A549 treated with ZK216348 at 1 μM for 4 hours (cell line): Measurements from ENCODE around the gene CFAP65. TPM values are rescaled to one million over a fixed set of nuclear protein-coding genes. Genes with fewer than 3 reads are reported as not detected.

ENCODE experiments used
- total RNA-seq: library from RNA; stranded (reverse); fragments of 200-300 nt; extraction: Qiagen RNA extraction; gene quantifications from 5 replicates; pipeline ENCODE4 v1.2.3, GENCODE V29; 2022; ENCODE audit warnings: low read depth

CFAP65 gene, protein sequence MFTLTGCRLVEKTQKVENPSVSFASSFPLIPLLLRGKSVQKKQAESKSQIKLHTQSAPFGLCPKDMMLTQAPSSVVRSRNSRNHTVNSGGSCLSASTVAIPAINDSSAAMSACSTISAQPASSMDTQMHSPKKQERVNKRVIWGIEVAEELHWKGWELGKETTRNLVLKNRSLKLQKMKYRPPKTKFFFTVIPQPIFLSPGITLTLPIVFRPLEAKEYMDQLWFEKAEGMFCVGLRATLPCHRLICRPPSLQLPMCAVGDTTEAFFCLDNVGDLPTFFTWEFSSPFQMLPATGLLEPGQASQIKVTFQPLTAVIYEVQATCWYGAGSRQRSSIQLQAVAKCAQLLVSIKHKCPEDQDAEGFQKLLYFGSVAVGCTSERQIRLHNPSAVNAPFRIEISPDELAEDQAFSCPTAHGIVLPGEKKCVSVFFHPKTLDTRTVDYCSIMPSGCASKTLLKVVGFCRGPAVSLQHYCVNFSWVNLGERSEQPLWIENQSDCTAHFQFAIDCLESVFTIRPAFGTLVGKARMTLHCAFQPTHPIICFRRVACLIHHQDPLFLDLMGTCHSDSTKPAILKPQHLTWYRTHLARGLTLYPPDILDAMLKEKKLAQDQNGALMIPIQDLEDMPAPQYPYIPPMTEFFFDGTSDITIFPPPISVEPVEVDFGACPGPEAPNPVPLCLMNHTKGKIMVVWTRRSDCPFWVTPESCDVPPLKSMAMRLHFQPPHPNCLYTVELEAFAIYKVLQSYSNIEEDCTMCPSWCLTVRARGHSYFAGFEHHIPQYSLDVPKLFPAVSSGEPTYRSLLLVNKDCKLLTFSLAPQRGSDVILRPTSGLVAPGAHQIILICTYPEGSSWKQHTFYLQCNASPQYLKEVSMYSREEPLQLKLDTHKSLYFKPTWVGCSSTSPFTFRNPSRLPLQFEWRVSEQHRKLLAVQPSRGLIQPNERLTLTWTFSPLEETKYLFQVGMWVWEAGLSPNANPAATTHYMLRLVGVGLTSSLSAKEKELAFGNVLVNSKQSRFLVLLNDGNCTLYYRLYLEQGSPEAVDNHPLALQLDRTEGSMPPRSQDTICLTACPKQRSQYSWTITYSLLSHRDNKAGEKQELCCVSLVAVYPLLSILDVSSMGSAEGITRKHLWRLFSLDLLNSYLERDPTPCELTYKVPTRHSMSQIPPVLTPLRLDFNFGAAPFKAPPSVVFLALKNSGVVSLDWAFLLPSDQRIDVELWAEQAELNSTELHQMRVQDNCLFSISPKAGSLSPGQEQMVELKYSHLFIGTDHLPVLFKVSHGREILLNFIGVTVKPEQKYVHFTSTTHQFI (N-terminal part only)
- total RNA-seq = 0.11 to 0.23 TPM (median 0.18 TPM) in 5 replicates

DNA sequence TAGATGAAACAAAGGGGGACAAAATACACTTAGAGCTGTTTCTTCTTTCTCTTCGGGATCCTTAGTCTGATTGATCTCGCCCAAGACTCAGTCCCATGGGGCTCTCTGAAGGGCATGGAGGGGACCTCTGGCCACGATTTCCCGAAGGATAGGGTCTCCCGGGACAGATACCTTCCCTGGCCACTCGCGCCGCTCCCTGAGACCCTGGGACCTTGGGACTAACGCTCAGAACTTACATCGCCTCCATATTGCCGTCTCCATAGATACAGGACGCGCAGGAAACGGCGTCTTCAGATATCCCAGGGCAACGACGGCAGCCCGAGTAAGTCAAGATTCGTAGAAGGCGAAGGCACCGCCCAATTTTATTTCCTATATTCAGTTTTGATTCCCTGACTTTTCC is at the start of gene CFAP65:
Gene CFAP65, minus strand, starts transcription at position 265 of the 400 bp plus-strand sequence. CDS start 2,468 bp downstream, outside the sequence.

DNA sequence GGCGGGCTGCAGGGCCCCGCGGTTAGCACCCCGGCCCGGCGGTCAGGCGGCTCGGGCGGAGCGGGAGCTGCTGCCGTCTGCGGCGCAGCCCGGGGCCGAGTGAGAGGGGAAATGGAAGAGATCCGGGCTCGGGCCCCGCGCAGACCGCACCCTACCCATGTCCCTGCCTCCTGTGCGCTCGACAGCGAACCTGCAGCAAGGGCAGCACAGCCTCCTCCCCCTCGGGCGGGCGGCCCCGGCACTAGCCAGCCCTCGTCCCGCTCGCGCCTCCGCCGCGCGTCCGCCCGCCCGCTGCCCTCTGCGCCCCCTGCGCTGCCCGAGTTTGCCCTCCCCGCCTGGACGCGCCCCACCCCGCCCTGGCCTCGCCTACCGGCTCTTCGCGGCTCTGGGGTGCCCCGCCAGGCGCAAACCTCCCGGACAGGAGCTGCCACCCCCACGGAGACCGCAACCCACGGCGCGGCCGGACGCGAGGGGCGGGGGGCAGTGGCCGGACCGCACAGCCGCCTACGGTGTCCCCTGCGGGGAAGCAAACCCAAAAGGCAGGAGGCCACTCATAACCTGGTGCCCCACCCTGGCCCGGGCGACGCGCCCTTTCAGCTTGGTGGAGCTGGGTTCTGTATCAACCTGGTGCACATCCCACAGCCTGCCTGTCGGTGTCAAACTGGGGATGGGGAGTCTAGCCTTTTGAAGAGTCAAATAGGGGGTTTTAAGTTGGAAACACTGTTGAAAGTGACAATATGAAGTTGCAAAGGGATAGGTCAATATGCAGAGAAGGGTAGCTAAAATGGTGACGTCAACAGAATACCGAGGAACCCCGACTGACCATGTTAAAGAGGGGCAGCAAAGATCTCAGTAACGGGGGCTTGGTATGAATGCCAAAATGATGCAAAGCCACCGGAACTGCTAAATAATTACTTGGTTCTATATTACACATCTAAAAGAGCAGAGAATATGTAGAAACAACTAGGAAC is 19.8 kb upstream of the CFAP65 start, which contains the start of gene IHH:
Gene IHH, minus strand, starts transcription at position 101 of the 971 bp plus-strand sequence. CDS start 454 bp downstream, outside the sequence.

DNA sequence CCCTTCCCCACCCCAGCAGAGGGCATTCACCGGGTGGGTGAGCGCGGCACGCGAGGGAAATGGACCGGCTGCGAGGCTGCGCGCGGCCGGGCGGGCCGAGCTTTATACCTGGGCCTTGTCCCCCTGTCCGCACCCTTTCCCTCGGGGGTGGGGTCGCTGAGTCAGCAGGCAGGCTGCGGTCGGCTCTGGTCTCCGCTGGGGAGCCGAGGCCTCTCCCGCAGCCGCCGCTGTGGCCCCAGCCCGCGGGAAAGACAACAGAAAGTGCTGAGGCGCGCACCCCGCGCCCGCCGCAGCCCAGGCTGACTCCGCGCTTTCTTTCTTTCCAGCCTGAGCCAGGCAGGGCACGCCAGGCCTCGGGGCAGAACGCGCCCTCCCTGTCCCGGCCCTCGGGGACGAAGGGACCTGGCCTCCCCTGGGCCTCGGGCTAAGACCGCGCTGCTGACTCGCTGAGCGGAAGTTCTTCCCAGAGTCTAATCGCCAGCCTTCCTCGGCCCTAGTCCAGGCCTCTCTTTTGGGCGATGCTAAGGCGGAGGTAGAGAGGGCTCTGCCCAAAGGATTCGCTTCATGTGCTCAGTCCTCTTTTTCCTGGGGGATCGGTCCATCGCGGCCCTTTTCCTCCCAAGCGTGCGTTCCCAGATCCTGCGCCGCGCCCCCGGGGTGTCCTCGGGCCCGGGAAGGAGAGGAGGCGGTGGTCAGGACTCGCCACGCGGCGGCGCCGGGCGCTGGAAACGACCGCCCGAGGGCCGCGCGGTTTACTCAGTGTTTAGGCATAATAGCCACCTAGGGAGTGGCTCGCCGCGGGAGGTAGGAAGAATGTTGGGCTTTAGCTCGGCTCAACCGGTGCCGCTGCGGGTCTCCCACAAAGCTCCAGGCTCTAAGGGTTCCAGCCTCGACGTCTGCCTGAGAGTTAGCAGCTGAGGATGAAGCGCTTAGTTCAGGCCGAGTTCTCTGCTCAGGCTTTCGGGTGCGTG is 47.7 kb downstream of the CFAP65 start, which contains the start of gene CRYBA2:
Gene CRYBA2, minus strand, starts transcription at position 78 of the 971 bp plus-strand sequence. CDS start 246 bp downstream, outside the sequence.

DNA sequence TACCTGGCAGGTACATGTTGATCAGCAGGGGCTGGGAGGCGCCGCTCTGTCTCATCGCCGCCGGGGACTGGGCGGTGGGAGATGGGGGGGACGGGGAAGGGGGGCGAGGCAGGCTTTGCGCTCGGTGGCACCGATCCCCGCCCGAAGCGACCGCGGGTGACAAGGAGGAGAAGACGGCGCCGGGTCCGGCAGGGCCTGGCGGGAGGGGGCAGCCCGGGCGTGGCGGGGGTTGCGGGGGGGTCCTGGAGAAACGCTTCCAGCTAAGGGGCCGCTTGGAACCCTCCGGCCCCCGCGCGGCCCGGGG is 56.3 kb downstream of the CFAP65 start, which contains the start of gene FEV:
Gene FEV, minus strand, starts transcription at position 164 of the 304 bp plus-strand sequence. Its CDS starts 109 bp downstream, at position 55.

DNA sequence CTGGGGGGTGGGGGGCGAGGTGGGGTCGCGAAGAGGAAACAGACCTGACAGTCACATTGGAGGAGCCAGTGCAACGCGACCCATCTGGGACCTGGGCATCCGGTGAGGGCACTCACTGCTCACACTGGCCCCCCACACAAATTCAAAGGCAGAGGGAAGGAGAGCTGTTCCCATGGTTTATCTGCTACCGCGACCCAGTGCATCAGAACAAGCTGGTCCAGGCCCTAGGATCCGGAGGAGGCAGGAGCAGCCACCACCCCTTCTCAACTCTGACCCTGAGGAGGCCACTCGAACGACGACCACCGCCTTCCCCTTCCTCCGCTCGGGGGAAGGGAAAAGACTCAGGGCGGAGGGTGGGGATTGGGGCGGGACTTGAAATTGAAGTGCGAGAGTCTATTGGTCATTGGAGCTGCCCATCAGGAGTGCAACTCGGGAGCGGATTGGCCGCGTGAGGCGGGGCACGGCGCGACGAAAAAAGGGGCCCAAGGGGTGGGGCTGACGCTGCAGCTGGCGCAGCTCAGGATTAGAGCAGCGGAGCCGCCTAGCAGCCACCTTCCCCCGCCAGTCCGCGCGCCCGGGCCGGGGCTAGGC is 82.1 kb downstream of the CFAP65 start, which contains the start of gene CDK5R2:
Gene CDK5R2, plus strand, starts transcription at position 526 of the 591 bp plus-strand sequence. CDS start 155 bp downstream, outside the sequence.

Other genes starting within 250 kb of the CFAP65 start
- not detected in 5 replicates for gene PRKAG3, start 209.7 kb downstream of the CFAP65 start, total RNA-seq
- gene WNT6, start 181.7 kb downstream of the CFAP65 start, total RNA-seq = 0.08 to 0.21 TPM (median 0.14 TPM) in 3 of 5 replicates, not detected in the others
- gene WNT10A, start 160.7 kb downstream of the CFAP65 start, total RNA-seq = 0.19 to 0.31 TPM in 2 of 5 replicates, not detected in the others
- 2.3 to 4.7 TPM (median 3.8 TPM) in 5 replicates for gene CDK5R2, start 81.8 kb downstream of the CFAP65 start, total RNA-seq
- gene FEV, start 56.3 kb downstream of the CFAP65 start, total RNA-seq = not detected in 5 replicates
- gene CRYBA2, start 48.1 kb downstream of the CFAP65 start, total RNA-seq = not detected in 5 replicates
- 0.25 to 0.47 TPM (median 0.37 TPM) in 4 of 5 replicates, not detected in the other for gene IHH, start 19.4 kb upstream of the CFAP65 start, total RNA-seq
- 14.2 to 16.2 TPM (median 15.2 TPM) in 5 replicates for gene NHEJ1, start 119.3 kb upstream of the CFAP65 start, total RNA-seq
- 0.28 to 0.80 TPM (median 0.46 TPM) in 5 replicates for gene SLC23A3, start 128.5 kb upstream of the CFAP65 start, total RNA-seq
- 32.1 to 55.5 TPM (median 46.5 TPM) in 5 replicates for gene CNPPD1, start 135.4 kb upstream of the CFAP65 start, total RNA-seq
- 53.9 to 88.2 TPM (median 84.2 TPM) in 5 replicates for gene RETREG2, start 136.8 kb upstream of the CFAP65 start, total RNA-seq
- 12.4 to 25.5 TPM (median 20.6 TPM) in 5 replicates for gene ZFAND2B, start 165.3 kb upstream of the CFAP65 start, total RNA-seq
- gene ABCB6, start 177.4 kb upstream of the CFAP65 start, total RNA-seq = 23.6 to 35.5 TPM (median 32.1 TPM) in 5 replicates
- gene ATG9A, start 188.1 kb upstream of the CFAP65 start, total RNA-seq = 30.5 to 48.5 TPM (median 47.1 TPM) in 5 replicates
- gene ANKZF1, start 188.3 kb upstream of the CFAP65 start, total RNA-seq = 16.7 to 21.8 TPM (median 20.0 TPM) in 5 replicates
- gene GLB1L, start 203.9 kb upstream of the CFAP65 start, total RNA-seq = 5.3 to 9.7 TPM (median 6.5 TPM) in 5 replicates
- gene STK16, start 204.0 kb upstream of the CFAP65 start, total RNA-seq = 23.4 to 34.2 TPM (median 27.8 TPM) in 5 replicates
- 0.26 to 0.33 TPM (median 0.27 TPM) in 3 of 5 replicates, not detected in the others for gene TUBA4B, start 211.7 kb upstream of the CFAP65 start, total RNA-seq
- 299 to 359 TPM (median 345 TPM) in 5 replicates for gene TUBA4A, start 212.4 kb upstream of the CFAP65 start, total RNA-seq
- 28.6 to 57.4 TPM (median 45.2 TPM) in 5 replicates for gene DNAJB2, start 237.8 kb upstream of the CFAP65 start, total RNA-seq